Endothelial cell of umbilical vein (primary cell): ENCODE data around the gene PARP1. TPM values are rescaled to one million over a fixed set of nuclear protein-coding genes. Genes with fewer than 3 reads are reported as not detected.

Source experiments
- BruUV-seq: library from RNA; stranded (reverse); fragments of 400-500 nt; replicated peaks from 2 replicates; lab custom pipeline; 2021; lab: Mats Ljungman, UMichigan
- CTCF ChIA-PET: fragments of 300-600, 350-600 bp; sonication (Branson Sonifier 250); formaldehyde crosslinking; loops from one replicate; lab custom pipeline; 2021; ENCODE audit warnings: antibody characterized with exemption, inconsistent platforms; lab: Charles Lee
- POLR2A ChIA-PET: fragments of 300-600, 350-600 bp; sonication (Branson Sonifier 250); formaldehyde crosslinking; loops from one replicate; lab custom pipeline; 2021; ENCODE audit warnings: antibody characterized with exemption, inconsistent platforms; lab: Charles Lee
- DNase-seq: peaks from one replicate; pipeline ENCODE4 v3.0.0-alpha.2; 2011; ENCODE audit warnings: low read depth, low spot score
- FAIRE-seq: peaks from 2 replicates; lab custom pipeline; 2011; peaks lifted over from hg19 to GRCh38; lab: Jason Lieb, UNC
- H2AFZ ChIP-seq: 2 replicates; pipeline ENCODE4 v1.6.0; 2012; ENCODE audit warnings: low read depth, low read length, control low read depth, inconsistent platforms
- H3K27ac ChIP-seq: 2 replicates; pipeline ENCODE4 v1.5.1; 2011; ENCODE audit warnings: low read depth, mild to moderate bottlenecking, control low read depth, low read length, moderate library complexity; ENCODE audit not compliant: insufficient read depth
- H3K27me3 ChIP-seq, 2 experiments: 2 replicates each; pipeline versions ENCODE4 v1.6.0 to v1.6.1; 2011; ENCODE audit warnings: low read length in 2 of 2, mixed read lengths in 1 of 2; ENCODE audit not compliant: control insufficient read depth in 2 of 2, insufficient read depth in 2 of 2
- H3K36me3 ChIP-seq, 2 experiments: 2 replicates in 1 of 2; 3 replicates in 1 of 2; pipeline ENCODE4 v1.5.1; 2011; ENCODE audit warnings: low read length in 2 of 2, mild to moderate bottlenecking in 1 of 2, moderate library complexity in 1 of 2; ENCODE audit not compliant: control insufficient read depth in 2 of 2, insufficient read depth in 2 of 2; ENCODE audit errors: extremely low read depth in 1 of 2
- H3K4me1 ChIP-seq: 3 replicates; pipeline ENCODE4 v1.5.1; 2011; ENCODE audit warnings: mild to moderate bottlenecking, low read length; ENCODE audit not compliant: control insufficient read depth, insufficient read depth; ENCODE audit errors: extremely low read depth
- H3K4me2 ChIP-seq: 2 replicates; pipeline ENCODE4 v1.6.1; 2011; ENCODE audit warnings: low read length, control low read depth, mixed read lengths; ENCODE audit not compliant: insufficient read depth
- H3K4me3 ChIP-seq, 3 experiments: fragments of 200-600 bp in 1 of 3; sonication (generic), shearing (Covaris generic) in 1 of 3; replicated peaks in 1 of 3; 2 replicates each; pipeline ENCODE4 v1.5.1; 2011 to 2016; ENCODE audit warnings: control low read depth in 3 of 3, low read length in 3 of 3, mild to moderate bottlenecking in 2 of 3, inconsistent platforms in 1 of 3, low read depth in 1 of 3, moderate library complexity in 1 of 3; ENCODE audit not compliant: insufficient read depth in 1 of 3
- H3K79me2 ChIP-seq: 2 replicates; pipeline ENCODE4 v1.6.0; 2012; ENCODE audit warnings: low read length, inconsistent platforms; ENCODE audit not compliant: control insufficient read depth, insufficient read depth
- H3K9ac ChIP-seq: replicated peaks from 2 replicates; pipeline ENCODE3; 2011; ENCODE audit warnings: low read length, control low read depth; ENCODE audit not compliant: insufficient read depth; ENCODE audit errors: extremely low read depth
- H3K9me1 ChIP-seq: replicated peaks from 3 replicates; pipeline ENCODE4 v1.6.0; 2011; ENCODE audit warnings: mild to moderate bottlenecking, low read length; ENCODE audit not compliant: control insufficient read depth, insufficient read depth; ENCODE audit errors: extremely low read depth
- H3K9me3 ChIP-seq: replicated peaks from 2 replicates; pipeline ENCODE4 v1.5.1; 2012; ENCODE audit warnings: low read length, inconsistent platforms; ENCODE audit not compliant: control insufficient read depth, insufficient read depth
- H4K20me1 ChIP-seq: replicated peaks from 2 replicates; pipeline ENCODE3; 2011; ENCODE audit warnings: mild to moderate bottlenecking, low read length; ENCODE audit not compliant: control insufficient read depth, insufficient read depth; ENCODE audit errors: extremely low read depth
- CTCF ChIP-seq, 2 donors: IDR thresholded peaks; 1 replicate in 1 of 2; 2 replicates in 1 of 2; pipeline ENCODE4 v1.5.1; 2011; ENCODE audit warnings: low read length in 2 of 2, mild to moderate bottlenecking in 2 of 2, moderate library complexity in 2 of 2, control low read depth in 1 of 2, inconsistent platforms in 1 of 2, low read depth in 1 of 2; ENCODE audit not compliant: insufficient read depth in 1 of 2; ENCODE audit errors: extremely low read depth in 1 of 2
- EZH2 ChIP-seq: IDR thresholded peaks from 2 replicates; pipeline ENCODE4 v1.6.1; 2012; ENCODE audit warnings: borderline replicate concordance, low read depth, mild to moderate bottlenecking, moderate library complexity, low read length, inconsistent platforms; ENCODE audit not compliant: severe bottlenecking
- FOS ChIP-seq: IDR thresholded peaks from 2 replicates; pipeline ENCODE4 v1.6.1; 2011; ENCODE audit warnings: mild to moderate bottlenecking, low read length, moderate library complexity, borderline replicate concordance; ENCODE audit not compliant: insufficient read depth
- GATA2 ChIP-seq: IDR thresholded peaks from 2 replicates; pipeline ENCODE4 v1.7.0; 2011; ENCODE audit warnings: low read depth, mild to moderate bottlenecking, moderate library complexity, mixed read lengths, low read length; ENCODE audit not compliant: insufficient read length, insufficient read depth
- JUN ChIP-seq: IDR thresholded peaks from 2 replicates; pipeline ENCODE4 v1.6.1; 2011; ENCODE audit warnings: borderline replicate concordance, low read depth; ENCODE audit not compliant: insufficient read length, insufficient read depth
- MAX ChIP-seq: IDR thresholded peaks from 2 replicates; pipeline ENCODE4 v1.6.1; 2011; ENCODE audit not compliant: insufficient read depth, insufficient read length
- MYC ChIP-seq: IDR thresholded peaks from one replicate; pipeline ENCODE4 v1.6.1; 2011; ENCODE audit warnings: mild to moderate bottlenecking, low read depth, low read length
- POLR2A ChIP-seq: IDR thresholded peaks from 2 replicates; pipeline ENCODE4 v1.6.1; 2012; ENCODE audit warnings: low read depth, mild to moderate bottlenecking, control low read depth, low read length
- POLR2AphosphoS5 ChIP-seq: IDR thresholded peaks from 2 replicates; pipeline ENCODE4 v1.6.1; 2012; ENCODE audit warnings: low read depth, mild to moderate bottlenecking, control low read depth, low read length, moderate library complexity; ENCODE audit not compliant: insufficient read depth
- dilution Hi-C: fragments of 300-500 bp; cut with MboI; formaldehyde crosslinking; loops from one replicate; pipeline ENCODE4 v1.15.0; 2019; ENCODE audit warnings: low sequenced_read_pairs; ENCODE audit not compliant: extremely low pct_ligation_motif_present
- intact Hi-C: fragments of 100-400 bp; cut with micrococcal nuclease; formaldehyde crosslinking; loops from one replicate; pipeline ENCODE4 v1.10.0; 2022
- polyA plus RNA-seq, 4 experiments: library from polyadenylated mRNA; depleted of rRNA in 3 of 4; stranded (reverse) in 3 of 4; unstranded in 1 of 4; fragments of >200 nt; gene quantifications; 2 replicates each; pipeline versions ENCODE4 v1.2.1 to v1.2.3, GENCODE V29; 2011 to 2012; ENCODE audit warnings: missing spikeins in 1 of 4
- total RNA-seq: library from RNA; stranded (reverse); gene quantifications from 2 replicates; pipeline ENCODE4 v1.2.3, GENCODE V29; 2021

PARP1 gene
- total and polyA plus RNA-seq, 2 donors (not counting 3 experiments of a cell fraction or from before 2014, with no cell fraction given): 136 to 160 TPM

- TF ChIP-seq JUN (no peak), FOS (no peak), MYC (no peak), CTCF (IDR thresholded peaks at IDR 0.05; ENCODE audit: extremely low read depth in 1 of 2, insufficient read depth in 1 of 2, low read depth in 1 of 2, low read length in 2 of 2) (no peak)
- ChIA-PET POLR2A (no interaction called here), CTCF (no interaction called here)
- no peak overlapping the region for H3K4me2 ChIP-seq
- no peaks in the 10 kb centered on the region for H3K9me1 ChIP-seq
- BruUV-seq: no TSS peak
- intact Hi-C loops (no loop called here), dilution Hi-C loops (no loop called here)
- no peaks in the 10 kb centered on the region for H3K9me3 ChIP-seq
- no peak overlapping the region for H2AFZ ChIP-seq
- no peak overlapping the region for H3K9ac ChIP-seq
- no peak overlapping the region for H3K4me3 ChIP-seq
- FAIRE-seq: peak; percentile 31
- no peaks in the 10 kb centered on the region for H3K27me3 ChIP-seq
- no peak for DNase-seq
- H3K36me3 ChIP-seq: peaks cover 34 to 49% of the 10 kb centered on the region in 2 experiments
- H3K4me1 ChIP-seq: no peaks in the 10 kb centered on the region
- H3K27ac ChIP-seq: no peak overlapping the region
- H3K79me2 ChIP-seq: no peaks in the 10 kb centered on the region
- no peaks in the 10 kb centered on the region for H4K20me1 ChIP-seq
Observed at GRCh38 chr1:226376300-226376699, 31.6 kb downstream of the PARP1 start.

GRCh38 chr1:226373376-226373775, 34.5 kb downstream of the PARP1 start:
- Histone ChIP-seq H3K27me3 (no peaks in the 10 kb centered on the region), H2AFZ (no peak overlapping the region), H3K9me3 (no peaks in the 10 kb centered on the region), H3K36me3 (peaks cover 25 to 41% of the 10 kb centered on the region in 2 experiments), H3K9ac (no peak overlapping the region), H3K4me3 (no peak overlapping the region), H3K4me1 (no peaks in the 10 kb centered on the region), H3K27ac (no peak overlapping the region), H3K4me2 (no peak overlapping the region), H4K20me1 (no peaks in the 10 kb centered on the region), H3K9me1 (no peaks in the 10 kb centered on the region), H3K79me2 (no peaks in the 10 kb centered on the region)
- POLR2A ChIA-PET: no interaction called here
- FAIRE-seq (no peak), DNase-seq (no peak)
- TF ChIP-seq MYC (no peak), FOS (no peak), JUN (no peak), EZH2 (no peak), POLR2A (no peak), MAX (no peak), CTCF (IDR thresholded peaks at IDR 0.05; ENCODE audit: extremely low read depth in 1 of 2, insufficient read depth in 1 of 2, low read depth in 1 of 2, low read length in 2 of 2) (no peak), GATA2 (no peak), POLR2AphosphoS5 (no peak)
- dilution Hi-C loops: no loop called here
- intact Hi-C loops: no loop called here
- BruUV-seq: no TSS peak
- CTCF ChIA-PET: interaction anchor here (1.2 kb wide), 1 partner anchor 35 kb away, joined by 4 read pairs; the partner anchor contains the start of gene PARP1
